Measurements from ENCODE around the gene PIK3R5.

PIK3R5 gene

GRCh38 chr17:8922451-8922850 lies 43.1 kb downstream of the PIK3R5 start:
- no peak for FAIRE-seq

- no peak for FAIRE-seq
These were observed 44.4 kb downstream of the PIK3R5 start for GRCh38 chr17:8921147-8921546.

GRCh38 chr17:8918807-8919465 lies 46.6 kb downstream of the PIK3R5 start:
- FAIRE-seq: no peak

GRCh38 chr17:8916466-8916865 lies 49.0 kb downstream of the PIK3R5 start:
- FAIRE-seq: no peak

- no peak for FAIRE-seq
These were observed 51.0 kb downstream of the PIK3R5 start for GRCh38 chr17:8914554-8914953.

GRCh38 chr17:8913879-8914278 lies 51.6 kb downstream of the PIK3R5 start:
- FAIRE-seq: no peak

- no peak for FAIRE-seq
These were observed 52.4 kb downstream of the PIK3R5 start for GRCh38 chr17:8913091-8913490.

- FAIRE-seq: no peak
These were observed 53.2 kb downstream of the PIK3R5 start for GRCh38 chr17:8912084-8912981.

GRCh38 chr17:8910969-8911604 lies 54.4 kb downstream of the PIK3R5 start:
- FAIRE-seq: no peak

GRCh38 chr17:8909586-8910270 lies 55.8 kb downstream of the PIK3R5 start:
- no peak for FAIRE-seq

- no peak for FAIRE-seq
These were observed 60.2 kb downstream of the PIK3R5 start for GRCh38 chr17:8905331-8905730.

- no peak for FAIRE-seq
These were observed 60.8 kb downstream of the PIK3R5 start for GRCh38 chr17:8904686-8905085.

GRCh38 chr17:8904201-8904600 lies 61.3 kb downstream of the PIK3R5 start:
- no peak for FAIRE-seq

GRCh38 chr17:8900626-8901585 lies 64.6 kb downstream of the PIK3R5 start:
- FAIRE-seq: no peak

- FAIRE-seq: no peak
These were observed 65.3 kb downstream of the PIK3R5 start for GRCh38 chr17:8900207-8900606.

GRCh38 chr17:8898636-8899035 lies 66.9 kb downstream of the PIK3R5 start:
- FAIRE-seq: no peak

- FAIRE-seq: no peak
These were observed 67.4 kb downstream of the PIK3R5 start for GRCh38 chr17:8898126-8898525.

GRCh38 chr17:8896641-8897635 lies 68.6 kb downstream of the PIK3R5 start:
- FAIRE-seq: no peak

- no peak for FAIRE-seq
These were observed 69.4 kb downstream of the PIK3R5 start for GRCh38 chr17:8896087-8896486.

Measured in G401.6 (cell line).